Uterus (tissue), 4 donors: ENCODE results near the gene DENND1A. TPM values are rescaled to one million over a fixed set of nuclear protein-coding genes. Genes with fewer than 3 reads are reported as not detected.

Experiments used
- DNase-seq, 2 donors: peaks; one replicate each; pipeline ENCODE4 v3.0.0-alpha.2; 2019 to 2020
- H3K27ac ChIP-seq, 2 donors: fragments of 200-600 bp; sonication (generic); 1 replicate in 1 of 2; 2 replicates in 1 of 2; pipeline ENCODE4 v1.5.1; 2016 to 2018
- H3K27me3 ChIP-seq, 2 donors: fragments of 200-600 bp; sonication (generic); one replicate each; pipeline ENCODE4 v1.5.1; 2018 to 2019; ENCODE audit warnings: control low read depth in 1 of 2
- H3K36me3 ChIP-seq, 2 donors: fragments of 200-600 bp; sonication (generic); one replicate each; pipeline ENCODE4 v1.5.1; 2019; ENCODE audit warnings: control low read depth in 1 of 2
- H3K4me1 ChIP-seq, 2 donors: fragments of 200-600 bp; sonication (generic); one replicate each; pipeline ENCODE4 v1.5.1; 2018 to 2019; ENCODE audit warnings: control low read depth in 1 of 2
- H3K4me3 ChIP-seq, 2 donors: fragments of 200-600 bp; sonication (generic); 1 replicate in 1 of 2; 2 replicates in 1 of 2; pipeline ENCODE4 v1.5.1; 2018 to 2019; ENCODE audit warnings: mild to moderate bottlenecking in 1 of 2
- H3K9me3 ChIP-seq, 2 donors: fragments of 200-600 bp; sonication (generic); one replicate each; pipeline ENCODE4 v1.5.1; 2019; ENCODE audit warnings: control low read depth in 1 of 2
- CTCF ChIP-seq, 4 experiments: fragments of 200-600 bp in 2 of 4; fragments of 450-650 bp in 2 of 4; sonication (generic) in 2 of 4; IDR thresholded peaks; one replicate each; pipeline ENCODE4 v1.5.1; 2016 to 2019; ENCODE audit warnings: antibody characterized with exemption in 4 of 4, mild to moderate bottlenecking in 2 of 4, moderate library complexity in 1 of 4
- POLR2A ChIP-seq, 2 donors: fragments of 450-650 bp; IDR thresholded peaks; one replicate each; pipeline ENCODE4 v1.6.1; 2016; ENCODE audit warnings: antibody characterized with exemption in 2 of 2, mild to moderate bottlenecking in 1 of 2, moderate library complexity in 1 of 2
- intact Hi-C: fragments of 100-400 bp; cut with DNase I; formaldehyde crosslinking; loops from one replicate; pipeline ENCODE4 v1.15.1; 2023; ENCODE audit warnings: low total_unique reads
- total RNA-seq, 4 donors: library from RNA; depleted of rRNA in 3 of 4; stranded (reverse); fragments of >200 nt in 3 of 4; gene quantifications; one replicate each; pipeline versions ENCODE4 v1.1.0 to v1.2.4, GENCODE V29; 2014 to 2023
- donor health status: DM: yes; HTN: yes; CAD: no.

Gene DENND1A
- total RNA-seq, 4 donors from 2014 or later = 10.8 to 34.5 (median 22.6) TPM

GRCh38 chr9:123645126-123645525, 284.8 kb downstream of the DENND1A start:
- Histone ChIP-seq H3K27ac (no peak overlapping the region), H3K36me3 (no peaks in the 10 kb centered on the region), H3K27me3 (no peaks in the 10 kb centered on the region), H3K4me3 (no peak overlapping the region), H3K4me1 (no peaks in the 10 kb centered on the region), H3K9me3 (no peaks in the 10 kb centered on the region)
- no peak for DNase-seq
- TF ChIP-seq POLR2A (IDR thresholded peaks at IDR 0.05) (no peak), CTCF (IDR thresholded peaks at IDR 0.05) (no peak)
- intact Hi-C loops = no loop called here

- DNase-seq = no peak
Measured at GRCh38 chr9:123643518-123643917, 286.4 kb downstream of the DENND1A start.

DNA sequence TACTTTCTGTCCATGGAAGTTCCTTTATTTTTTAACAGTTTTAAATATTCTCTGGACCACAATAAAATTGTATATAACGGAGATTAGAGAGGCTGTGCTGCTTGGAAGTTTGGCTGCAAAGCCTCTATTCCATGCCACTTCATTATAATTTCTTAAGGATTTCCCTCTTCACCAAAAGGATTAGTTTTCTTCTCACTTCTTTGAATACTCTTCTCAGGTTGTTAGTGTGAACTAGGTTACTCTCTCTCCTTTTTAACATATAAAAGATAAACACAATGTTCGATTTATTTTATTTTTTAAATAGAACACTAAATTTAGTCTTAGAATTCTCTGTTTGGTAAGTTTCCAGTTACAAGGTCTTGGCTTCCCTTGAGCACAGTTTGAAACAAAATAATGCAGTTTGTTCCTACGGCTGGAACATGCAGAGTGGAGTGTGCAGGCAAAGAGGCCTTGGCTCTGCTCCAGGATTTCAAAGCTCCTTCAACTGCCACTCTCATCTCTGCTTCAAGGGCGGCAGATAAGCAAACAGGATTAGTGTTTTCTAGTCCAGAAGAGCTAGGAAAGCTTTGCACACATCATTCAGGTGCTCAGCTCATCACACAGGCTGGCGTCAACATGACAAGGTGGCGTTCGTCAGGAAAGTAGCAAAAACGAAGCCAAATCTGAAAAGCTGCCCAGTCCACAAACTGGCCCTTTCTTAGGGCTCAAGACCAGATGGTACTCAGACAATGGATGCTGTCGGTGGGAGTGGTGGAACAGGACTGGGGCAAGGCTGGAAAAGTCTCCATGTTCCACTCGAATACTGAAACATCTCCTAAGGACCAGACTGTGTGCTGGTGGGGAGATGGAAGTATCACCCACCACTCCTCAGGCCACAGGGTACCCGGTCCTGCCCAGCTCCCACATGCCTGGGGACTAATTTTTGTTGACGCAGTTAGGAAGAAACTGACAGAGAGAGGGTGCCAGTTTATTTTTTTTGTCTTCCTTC, 287.3 kb downstream of the DENND1A start:
- no peaks in the 10 kb centered on the region for H3K9me3 ChIP-seq
- no peaks in the 10 kb centered on the region for H3K36me3 ChIP-seq
- H3K4me3 ChIP-seq = no peak overlapping the region
- H3K27ac ChIP-seq = no peak overlapping the region
- intact Hi-C loops = no loop called here
- TF ChIP-seq POLR2A (IDR thresholded peaks at IDR 0.05) (no peak), CTCF (IDR thresholded peaks at IDR 0.05) (no peak)
- H3K4me1 ChIP-seq = no peaks in the 10 kb centered on the region
- H3K27me3 ChIP-seq = no peaks in the 10 kb centered on the region
- DNase-seq = peak; percentile 19 to 31

More at GRCh38 chr9:123643518-123643917, 286.4 kb downstream of the DENND1A start:
- intact Hi-C loops = no loop called here
- Histone ChIP-seq H3K4me3 (no peak overlapping the region), H3K36me3 (no peaks in the 10 kb centered on the region), H3K27me3 (no peaks in the 10 kb centered on the region), H3K4me1 (no peaks in the 10 kb centered on the region), H3K9me3 (no peaks in the 10 kb centered on the region), H3K27ac (no peak overlapping the region)
- TF ChIP-seq POLR2A (IDR thresholded peaks at IDR 0.05) = no peak
- no peak for TF ChIP-seq CTCF (IDR thresholded peaks at IDR 0.05)

DNA sequence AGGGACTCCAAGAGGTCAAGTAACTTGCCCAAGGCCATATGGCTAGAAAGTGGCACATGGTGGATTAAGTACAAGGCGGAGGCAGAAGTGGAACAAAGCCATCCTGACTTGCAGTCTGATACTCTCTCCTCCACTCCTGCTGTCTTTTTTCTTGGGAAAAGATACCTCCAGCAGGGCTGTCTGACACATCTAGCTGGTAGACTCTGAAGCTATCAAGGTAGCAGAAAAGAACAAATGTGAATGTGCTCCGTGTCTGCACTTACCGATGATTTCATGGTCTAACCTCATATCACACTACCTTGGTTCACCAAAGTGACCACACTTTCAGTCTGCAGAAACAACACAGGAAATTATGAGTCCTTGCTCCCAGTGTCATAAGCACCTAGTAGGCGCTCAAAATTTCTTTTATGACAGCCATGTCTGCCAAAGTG, 289.1 kb downstream of the DENND1A start:
- H3K4me1 ChIP-seq = no peaks in the 10 kb centered on the region
- intact Hi-C loops = no loop called here
- no peaks in the 10 kb centered on the region for H3K36me3 ChIP-seq
- DNase-seq = no peak
- H3K9me3 ChIP-seq = no peaks in the 10 kb centered on the region
- no peaks in the 10 kb centered on the region for H3K27me3 ChIP-seq
- H3K4me3 ChIP-seq = no peak overlapping the region
- no peak overlapping the region for H3K27ac ChIP-seq
- TF ChIP-seq POLR2A (IDR thresholded peaks at IDR 0.05) (no peak), CTCF (IDR thresholded peaks at IDR 0.05) (no peak)

DNA sequence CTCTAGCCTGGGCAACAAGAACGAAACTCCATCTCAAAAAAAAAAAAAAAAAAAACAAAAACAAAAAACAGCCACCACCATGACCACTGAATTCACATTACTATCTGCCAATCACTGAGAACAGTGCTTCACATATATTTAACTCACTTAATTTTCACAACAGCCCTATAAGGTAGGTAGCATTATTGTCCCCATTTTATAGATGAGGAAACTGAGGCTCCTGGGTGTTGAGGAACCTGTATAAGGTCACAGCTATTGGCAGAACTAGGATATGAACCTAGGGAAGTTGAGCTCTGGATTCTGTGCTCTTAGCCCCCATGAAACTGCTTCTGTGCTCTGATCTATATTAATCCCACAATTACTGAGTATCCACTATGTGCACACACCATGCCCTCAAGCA, 290.2 kb downstream of the DENND1A start:
- no peaks in the 10 kb centered on the region for H3K4me1 ChIP-seq

More for the DNA sequence above, 290.2 kb downstream of the DENND1A start:
- Histone ChIP-seq H3K27ac (no peak overlapping the region), H3K4me3 (no peak overlapping the region), H3K27me3 (no peaks in the 10 kb centered on the region), H3K36me3 (no peaks in the 10 kb centered on the region), H3K9me3 (no peaks in the 10 kb centered on the region)
- DNase-seq = no peak
- intact Hi-C loops = no loop called here
- no peak for TF ChIP-seq POLR2A (IDR thresholded peaks at IDR 0.05)
- no peak for TF ChIP-seq CTCF (IDR thresholded peaks at IDR 0.05)
